Thyroid gland (tissue), 4 donors: Measurements from ENCODE around the gene PHYKPL.

Experiments used
- CTCF ChIP-seq, 6 experiments: fragments of 200-600 bp in 3 of 6; fragments of 450-650 bp in 3 of 6; sonication (generic) in 3 of 6; IDR thresholded peaks; one replicate each; pipeline ENCODE4 v1.5.1; 2016 to 2019; ENCODE audit warnings: antibody characterized with exemption in 6 of 6, mild to moderate bottlenecking in 2 of 6, inconsistent platforms in 1 of 6, moderate library complexity in 1 of 6
- POLR2A ChIP-seq, 2 donors: fragments of 450-650 bp; IDR thresholded peaks; one replicate each; pipeline ENCODE4 v1.6.1; 2017; ENCODE audit warnings: antibody characterized with exemption in 2 of 2, mild to moderate bottlenecking in 2 of 2, moderate library complexity in 1 of 2

GRCh38 chr5:178216779-178217178 is 15.8 kb downstream of the PHYKPL start:
- no peak for TF ChIP-seq CTCF (IDR thresholded peaks at IDR 0.05)
- TF ChIP-seq POLR2A (IDR thresholded peaks at IDR 0.05), result no peak
